ENCODE data around the gene CENPS. TPM values are rescaled to one million over a fixed set of nuclear protein-coding genes. Genes with fewer than 3 reads are reported as not detected.

CENPS gene
- total and polyA plus RNA-seq, 2 donors (not counting 1 experiment from before 2014, with no cell fraction given): 10.2 to 11.9 TPM

DNA sequence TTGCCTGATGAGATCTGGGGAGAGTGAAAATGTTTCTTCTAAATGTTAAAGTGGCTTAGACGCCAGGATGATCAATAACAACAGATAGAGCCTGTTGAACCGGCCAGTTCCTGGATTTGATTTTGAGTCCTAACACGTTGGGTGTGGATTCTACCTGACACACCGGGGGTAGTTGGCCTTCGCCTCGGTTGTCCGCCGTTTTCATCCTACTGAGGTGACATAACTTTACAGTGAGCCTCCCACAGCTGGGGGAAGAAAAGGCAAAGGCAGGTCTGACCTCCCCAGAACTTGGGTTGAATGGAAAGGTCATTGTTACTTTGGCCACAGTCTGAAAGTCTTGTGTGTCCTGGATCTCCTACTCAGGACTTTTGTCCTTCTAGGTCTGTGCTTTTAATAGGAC lies 30.2 kb upstream of the CENPS start:
- DNase-seq (ENCODE audit: low read depth in 2 of 2): no peak
- TF ChIP-seq, protein P1, sequence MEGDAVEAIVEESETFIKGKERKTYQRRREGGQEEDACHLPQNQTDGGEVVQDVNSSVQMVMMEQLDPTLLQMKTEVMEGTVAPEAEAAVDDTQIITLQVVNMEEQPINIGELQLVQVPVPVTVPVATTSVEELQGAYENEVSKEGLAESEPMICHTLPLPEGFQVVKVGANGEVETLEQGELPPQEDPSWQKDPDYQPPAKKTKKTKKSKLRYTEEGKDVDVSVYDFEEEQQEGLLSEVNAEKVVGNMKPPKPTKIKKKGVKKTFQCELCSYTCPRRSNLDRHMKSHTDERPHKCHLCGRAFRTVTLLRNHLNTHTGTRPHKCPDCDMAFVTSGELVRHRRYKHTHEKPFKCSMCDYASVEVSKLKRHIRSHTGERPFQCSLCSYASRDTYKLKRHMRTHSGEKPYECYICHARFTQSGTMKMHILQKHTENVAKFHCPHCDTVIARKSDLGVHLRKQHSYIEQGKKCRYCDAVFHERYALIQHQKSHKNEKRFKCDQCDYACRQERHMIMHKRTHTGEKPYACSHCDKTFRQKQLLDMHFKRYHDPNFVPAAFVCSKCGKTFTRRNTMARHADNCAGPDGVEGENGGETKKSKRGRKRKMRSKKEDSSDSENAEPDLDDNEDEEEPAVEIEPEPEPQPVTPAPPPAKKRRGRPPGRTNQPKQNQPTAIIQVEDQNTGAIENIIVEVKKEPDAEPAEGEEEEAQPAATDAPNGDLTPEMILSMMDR (conservative IDR thresholded peaks at IDR 0.05 in 1 of 2, IDR thresholded peaks at IDR 0.05 in 1 of 2; ENCODE audit: low read depth in 1 of 2, low read length in 2 of 2): no peak
- TF ChIP-seq EZH2 (IDR thresholded peaks at IDR 0.05; ENCODE audit: low read length, missing control alignments): no peak
- no peaks in the 10 kb centered on the region for H3K27me3 ChIP-seq (ENCODE audit: control insufficient read depth, insufficient read depth, low read length)
- H3K4me2 ChIP-seq (ENCODE audit: extremely low read depth, insufficient read depth, low read length): peak overlapping the region; percentile 92
- H4K20me1 ChIP-seq (ENCODE audit: control insufficient read depth, extremely low read depth, insufficient read depth, low read length): no peaks in the 10 kb centered on the region
- peaks cover 5% of the 10 kb centered on the region for H3K36me3 ChIP-seq (ENCODE audit: control insufficient read depth, insufficient read depth, low read length)
- no peaks in the 10 kb centered on the region for H3K9me3 ChIP-seq (ENCODE audit: control insufficient read depth, insufficient read depth, low read depth, low read length)
- peaks cover 8% of the 10 kb centered on the region for H3K4me1 ChIP-seq (ENCODE audit: control insufficient read depth, extremely low read depth, insufficient read depth, low read length)
- H3K27ac ChIP-seq (ENCODE audit: insufficient read depth, low read length): peak overlapping the region; percentile 78
- no peak overlapping the region for H2AFZ ChIP-seq (ENCODE audit: low read length)
- peak overlapping the region; percentile 70 to 94 (median 73) for H3K4me3 ChIP-seq (replicated peaks in 1 of 4; ENCODE audit: control extremely low read depth in 1 of 4, insufficient read depth in 1 of 4, low read depth in 3 of 4, low read length in 4 of 4)
- H3K9ac ChIP-seq (ENCODE audit: insufficient read depth, low read length): peak overlapping the region; percentile 85
- peaks cover 24% of the 10 kb centered on the region for H3K79me2 ChIP-seq (ENCODE audit: control insufficient read depth, insufficient read depth, low read length)

DNA sequence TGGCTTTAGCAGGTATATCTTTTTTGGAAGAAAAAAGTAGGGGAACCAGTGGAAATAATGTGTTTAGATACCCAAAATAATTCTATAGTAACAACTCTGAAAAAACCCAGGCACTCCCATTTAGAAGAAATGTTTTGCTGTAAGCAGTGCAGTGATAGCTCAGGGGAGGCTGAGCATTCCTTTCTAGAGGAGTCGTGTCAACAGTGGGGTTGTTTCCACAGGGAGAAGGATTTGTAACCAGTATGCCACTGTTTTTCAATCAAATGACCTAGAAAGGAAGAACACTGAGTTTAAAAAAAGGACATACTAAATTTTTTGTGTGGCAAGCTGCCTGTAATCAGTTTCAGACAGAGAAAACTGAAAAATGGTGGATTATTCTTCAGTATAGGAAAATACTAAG lies 29.0 kb upstream of the CENPS start:
- Histone ChIP-seq H3K79me2 (ENCODE audit: control insufficient read depth, insufficient read depth, low read length) (peaks cover 24% of the 10 kb centered on the region), H3K36me3 (ENCODE audit: control insufficient read depth, insufficient read depth, low read length) (peaks cover 5% of the 10 kb centered on the region), H2AFZ (ENCODE audit: low read length) (no peak overlapping the region), H3K27me3 (ENCODE audit: control insufficient read depth, insufficient read depth, low read length) (no peaks in the 10 kb centered on the region), H3K9ac (ENCODE audit: insufficient read depth, low read length) (no peak overlapping the region), H3K4me3 (replicated peaks in 1 of 4; ENCODE audit: control extremely low read depth in 1 of 4, insufficient read depth in 1 of 4, low read depth in 3 of 4, low read length in 4 of 4) (peak overlapping the region in 1 of 4 experiments; percentile 94), H3K27ac (ENCODE audit: insufficient read depth, low read length) (no peak overlapping the region), H3K9me3 (ENCODE audit: control insufficient read depth, insufficient read depth, low read depth, low read length) (no peaks in the 10 kb centered on the region), H3K4me2 (ENCODE audit: extremely low read depth, insufficient read depth, low read length) (peak overlapping the region; percentile 4), H3K4me1 (ENCODE audit: control insufficient read depth, extremely low read depth, insufficient read depth, low read length) (peaks cover 8% of the 10 kb centered on the region), H4K20me1 (ENCODE audit: control insufficient read depth, extremely low read depth, insufficient read depth, low read length) (no peaks in the 10 kb centered on the region)
- peak; percentile 27 to 32 for DNase-seq (ENCODE audit: low read depth in 2 of 2)
- no peak for TF ChIP-seq EZH2 (IDR thresholded peaks at IDR 0.05; ENCODE audit: low read length, missing control alignments)
- TF ChIP-seq, protein P1 (conservative IDR thresholded peaks at IDR 0.05 in 1 of 2, IDR thresholded peaks at IDR 0.05 in 1 of 2; ENCODE audit: low read depth in 1 of 2, low read length in 2 of 2): no peak

DNA sequence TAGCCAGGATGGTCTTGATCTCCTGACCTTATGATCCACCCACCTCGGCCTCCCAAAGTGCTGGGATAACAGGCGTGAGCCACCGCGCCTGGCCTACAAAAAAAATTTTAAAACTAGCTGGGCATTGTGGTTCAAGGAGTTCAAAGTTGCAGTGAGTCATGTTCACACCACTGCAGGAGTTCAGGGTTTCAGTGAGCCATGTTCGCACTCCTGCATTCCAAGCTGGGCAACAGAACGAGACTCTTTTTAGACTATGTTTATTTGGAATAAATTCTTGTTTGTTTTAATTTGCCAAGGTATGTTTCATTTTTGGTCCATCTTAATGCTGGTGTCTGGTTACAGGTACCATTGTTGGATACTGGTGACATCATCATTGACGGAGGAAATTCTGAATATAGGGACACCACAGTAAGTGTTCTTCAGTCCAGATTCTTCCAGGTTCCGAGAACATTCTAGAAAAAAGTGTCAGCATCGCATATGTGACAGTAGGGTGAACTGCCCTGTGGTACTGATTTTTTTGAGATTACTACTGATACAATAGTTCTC lies 27.4 kb upstream of the CENPS start:
- no peaks in the 10 kb centered on the region for H3K27me3 ChIP-seq (ENCODE audit: control insufficient read depth, insufficient read depth, low read length)
- no peak overlapping the region for H2AFZ ChIP-seq (ENCODE audit: low read length)
- peaks cover 24% of the 10 kb centered on the region for H3K79me2 ChIP-seq (ENCODE audit: control insufficient read depth, insufficient read depth, low read length)
- DNase-seq (ENCODE audit: low read depth in 2 of 2): peak; percentile 49 to 78
- no peak for TF ChIP-seq EZH2 (IDR thresholded peaks at IDR 0.05; ENCODE audit: low read length, missing control alignments)
- TF ChIP-seq, protein P1 (conservative IDR thresholded peaks at IDR 0.05 in 1 of 2, IDR thresholded peaks at IDR 0.05 in 1 of 2; ENCODE audit: low read depth in 1 of 2, low read length in 2 of 2): no peak
- peaks cover 12% of the 10 kb centered on the region for H3K36me3 ChIP-seq (ENCODE audit: control insufficient read depth, insufficient read depth, low read length)
- no peak overlapping the region for H3K4me3 ChIP-seq (replicated peaks in 1 of 4; ENCODE audit: control extremely low read depth in 1 of 4, insufficient read depth in 1 of 4, low read depth in 3 of 4, low read length in 4 of 4)
- no peak overlapping the region for H3K27ac ChIP-seq (ENCODE audit: insufficient read depth, low read length)
- no peaks in the 10 kb centered on the region for H4K20me1 ChIP-seq (ENCODE audit: control insufficient read depth, extremely low read depth, insufficient read depth, low read length)
- no peaks in the 10 kb centered on the region for H3K9me3 ChIP-seq (ENCODE audit: control insufficient read depth, insufficient read depth, low read depth, low read length)
- no peak overlapping the region for H3K9ac ChIP-seq (ENCODE audit: insufficient read depth, low read length)
- H3K4me1 ChIP-seq (ENCODE audit: control insufficient read depth, extremely low read depth, insufficient read depth, low read length): peaks cover 8% of the 10 kb centered on the region
- H3K4me2 ChIP-seq (ENCODE audit: extremely low read depth, insufficient read depth, low read length): no peak overlapping the region
